HFF-Myc (cell line): Measurements from ENCODE around the gene LINC01488.

Source experiments
- DNase-seq: peaks from one replicate; pipeline ENCODE4 v3.0.0-alpha.2; 2011; ENCODE audit warnings: low read depth; ENCODE audit errors: extremely low read depth
- H3K4me3 ChIP-seq: replicated peaks from 2 replicates; pipeline ENCODE4 v1.5.1; 2011; ENCODE audit warnings: low read depth, mild to moderate bottlenecking, control low read depth, low read length
- TF ChIP-seq, protein P1 (sequence below): IDR thresholded peaks from 2 replicates; pipeline ENCODE4 v1.5.1; 2012; ENCODE audit warnings: mild to moderate bottlenecking, low read depth, low read length, control low read depth; ENCODE audit errors: missing control alignments

Gene LINC01488

DNA sequence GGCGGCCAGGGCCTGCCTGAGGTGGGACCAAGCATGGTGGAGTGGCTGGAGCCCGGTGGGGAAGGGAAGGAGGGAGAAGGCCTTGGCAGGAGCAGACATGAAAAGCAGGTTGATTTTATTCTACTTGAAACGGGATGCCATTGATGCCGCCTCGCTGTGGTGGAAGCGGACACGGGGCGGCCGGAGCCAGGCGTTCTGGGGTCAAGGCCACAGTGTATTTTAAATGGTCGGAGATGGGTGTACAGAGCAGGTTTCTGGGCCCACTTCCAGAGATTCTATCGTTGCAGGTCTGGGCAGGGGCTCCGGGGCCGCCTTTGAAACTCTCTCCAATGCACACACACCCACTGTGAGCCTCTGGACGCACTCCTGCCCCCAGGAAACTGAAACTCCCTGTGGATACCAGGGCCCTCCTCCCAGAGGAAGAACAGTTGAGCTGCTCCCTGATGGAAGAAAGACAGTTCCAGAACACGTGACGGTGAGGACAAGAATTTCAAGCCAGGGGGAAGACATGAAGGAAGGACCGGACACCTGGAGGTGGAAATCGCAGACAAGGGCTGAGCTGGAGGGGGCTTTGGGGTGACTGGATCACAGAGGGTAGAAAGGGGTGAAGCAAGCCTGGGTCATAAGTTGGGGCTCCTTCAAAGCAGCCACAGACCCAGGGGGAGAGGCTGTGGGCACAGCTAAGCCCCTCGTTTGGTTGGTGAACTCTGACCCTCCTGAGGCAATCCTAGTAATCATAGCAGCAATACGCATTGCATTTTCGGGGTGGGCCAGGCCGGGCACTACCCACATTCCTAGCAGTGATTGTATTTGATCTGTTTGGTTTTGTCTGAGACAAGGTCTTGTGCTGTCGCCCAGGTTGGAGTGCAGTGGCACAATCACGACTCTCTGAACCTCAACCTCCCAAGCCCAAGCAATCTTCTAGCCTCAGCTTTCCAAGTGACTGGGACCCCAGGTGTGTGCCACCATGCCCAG is 12.3 kb upstream of the LINC01488 start:
- TF ChIP-seq, protein P1, sequence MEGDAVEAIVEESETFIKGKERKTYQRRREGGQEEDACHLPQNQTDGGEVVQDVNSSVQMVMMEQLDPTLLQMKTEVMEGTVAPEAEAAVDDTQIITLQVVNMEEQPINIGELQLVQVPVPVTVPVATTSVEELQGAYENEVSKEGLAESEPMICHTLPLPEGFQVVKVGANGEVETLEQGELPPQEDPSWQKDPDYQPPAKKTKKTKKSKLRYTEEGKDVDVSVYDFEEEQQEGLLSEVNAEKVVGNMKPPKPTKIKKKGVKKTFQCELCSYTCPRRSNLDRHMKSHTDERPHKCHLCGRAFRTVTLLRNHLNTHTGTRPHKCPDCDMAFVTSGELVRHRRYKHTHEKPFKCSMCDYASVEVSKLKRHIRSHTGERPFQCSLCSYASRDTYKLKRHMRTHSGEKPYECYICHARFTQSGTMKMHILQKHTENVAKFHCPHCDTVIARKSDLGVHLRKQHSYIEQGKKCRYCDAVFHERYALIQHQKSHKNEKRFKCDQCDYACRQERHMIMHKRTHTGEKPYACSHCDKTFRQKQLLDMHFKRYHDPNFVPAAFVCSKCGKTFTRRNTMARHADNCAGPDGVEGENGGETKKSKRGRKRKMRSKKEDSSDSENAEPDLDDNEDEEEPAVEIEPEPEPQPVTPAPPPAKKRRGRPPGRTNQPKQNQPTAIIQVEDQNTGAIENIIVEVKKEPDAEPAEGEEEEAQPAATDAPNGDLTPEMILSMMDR = no peak
- no peak overlapping the region for H3K4me3 ChIP-seq
- no peak for DNase-seq

DNA sequence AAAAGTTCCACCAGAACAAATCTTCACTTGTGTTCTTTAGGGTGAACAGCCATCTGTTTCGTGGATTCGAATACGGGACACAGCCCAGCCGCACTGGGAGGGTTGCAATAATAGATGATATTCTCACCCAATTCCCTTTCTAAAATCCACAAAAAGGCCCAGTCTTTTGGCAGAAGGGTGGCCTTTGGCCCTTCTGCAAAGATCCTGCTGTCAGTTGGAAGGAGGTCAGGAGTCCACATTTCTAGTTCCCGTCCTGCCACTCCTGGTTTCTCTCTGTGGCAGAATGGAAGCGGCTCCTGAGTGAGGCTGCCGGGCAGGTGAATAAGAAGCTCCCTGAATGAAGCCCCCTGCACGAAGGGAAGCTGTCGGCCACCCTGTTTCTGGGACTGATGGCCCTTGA is 11.2 kb upstream of the LINC01488 start:
- H3K4me3 ChIP-seq = no peak overlapping the region
- TF ChIP-seq, protein P1 = no peak
- DNase-seq = no peak

DNA sequence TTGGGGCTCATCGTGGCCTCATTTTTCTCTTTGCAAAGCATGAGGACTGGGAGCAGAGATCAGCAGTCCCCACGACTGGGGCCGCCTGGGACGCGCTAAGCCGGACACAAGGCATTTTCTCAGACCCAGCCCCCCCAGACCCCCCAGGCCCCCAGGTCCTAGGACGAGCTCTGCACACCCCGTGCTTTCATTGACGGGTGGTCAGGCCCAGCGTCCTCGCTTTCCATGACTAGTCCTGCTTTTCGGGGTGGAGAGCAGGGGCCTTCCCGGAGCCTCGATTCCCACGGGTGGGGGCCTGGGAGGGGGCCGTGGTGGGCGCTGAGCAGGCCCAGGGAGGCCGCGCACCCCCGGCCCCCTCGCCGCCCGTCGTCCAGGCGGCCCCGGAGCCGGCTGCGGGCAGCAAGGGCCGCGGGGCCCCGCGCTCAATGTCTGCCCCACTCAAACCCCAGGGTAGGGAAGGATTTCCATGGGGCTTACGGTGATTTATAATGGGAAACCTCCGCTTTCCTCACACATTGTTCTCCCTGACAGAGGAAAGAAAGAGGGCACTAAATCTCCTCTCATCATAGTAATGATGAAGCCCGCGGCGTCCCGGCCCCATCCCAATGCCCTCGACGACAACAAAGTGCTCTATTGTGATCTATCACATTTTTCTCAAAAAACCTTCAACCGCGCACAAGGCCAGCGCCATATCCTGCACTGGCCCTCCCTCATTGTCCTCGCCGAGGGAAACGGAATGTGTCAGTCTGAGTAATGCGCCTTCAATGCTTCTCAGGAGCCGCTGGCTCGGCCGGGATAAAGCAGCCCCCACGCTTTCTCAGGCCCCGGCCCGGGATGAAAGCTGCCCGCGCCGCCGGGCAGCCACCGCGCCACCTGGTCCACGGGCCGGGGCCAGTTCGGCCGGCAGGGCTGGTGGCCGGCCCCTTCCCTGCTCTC is 10.4 kb upstream of the LINC01488 start:
- TF ChIP-seq, protein P1 = no peak
- DNase-seq = no peak

DNA sequence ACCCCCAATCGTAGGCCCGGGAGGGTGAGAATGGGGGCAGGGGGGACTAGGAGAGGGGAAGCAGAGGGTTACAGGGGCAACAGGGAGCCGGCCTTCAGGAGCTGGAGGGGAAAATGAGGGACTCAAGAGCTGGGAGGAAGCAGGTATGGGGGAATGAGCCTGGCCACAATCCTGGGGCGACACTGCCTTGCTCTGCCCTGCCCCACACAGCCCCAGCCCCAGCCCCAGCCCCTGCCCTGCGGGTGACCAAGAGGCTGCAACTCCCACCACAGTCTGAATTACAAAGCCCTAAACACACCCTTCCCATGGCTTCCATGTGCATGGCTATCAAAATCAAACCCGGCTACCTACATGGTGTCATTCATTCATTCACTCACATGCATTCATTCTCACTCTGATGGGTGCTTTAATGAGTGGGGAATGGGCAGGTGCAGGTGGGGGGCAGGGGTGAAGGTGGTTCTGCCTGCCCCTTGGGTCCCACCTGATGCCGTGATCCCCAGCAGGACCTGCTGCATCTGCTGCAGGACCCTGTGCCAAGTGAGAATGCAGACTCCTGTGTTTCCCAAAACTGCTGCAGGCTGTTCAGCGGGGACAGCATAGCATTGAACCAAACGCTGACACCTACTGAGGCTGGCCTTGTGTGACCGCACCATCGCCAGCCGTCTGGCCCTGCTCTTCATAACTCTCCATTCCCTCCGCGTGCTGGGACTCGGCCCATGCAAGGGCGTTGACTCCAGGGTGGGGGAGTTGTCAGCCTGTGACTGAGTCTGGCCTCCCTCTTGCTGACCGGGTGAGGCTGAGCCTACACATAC is 9.5 kb upstream of the LINC01488 start:
- TF ChIP-seq, protein P1 = no peak
- H3K4me3 ChIP-seq = no peak overlapping the region
- no peak for DNase-seq

More for the DNA sequence above, 10.4 kb upstream of the LINC01488 start:
- H3K4me3 ChIP-seq = no peak overlapping the region

DNA sequence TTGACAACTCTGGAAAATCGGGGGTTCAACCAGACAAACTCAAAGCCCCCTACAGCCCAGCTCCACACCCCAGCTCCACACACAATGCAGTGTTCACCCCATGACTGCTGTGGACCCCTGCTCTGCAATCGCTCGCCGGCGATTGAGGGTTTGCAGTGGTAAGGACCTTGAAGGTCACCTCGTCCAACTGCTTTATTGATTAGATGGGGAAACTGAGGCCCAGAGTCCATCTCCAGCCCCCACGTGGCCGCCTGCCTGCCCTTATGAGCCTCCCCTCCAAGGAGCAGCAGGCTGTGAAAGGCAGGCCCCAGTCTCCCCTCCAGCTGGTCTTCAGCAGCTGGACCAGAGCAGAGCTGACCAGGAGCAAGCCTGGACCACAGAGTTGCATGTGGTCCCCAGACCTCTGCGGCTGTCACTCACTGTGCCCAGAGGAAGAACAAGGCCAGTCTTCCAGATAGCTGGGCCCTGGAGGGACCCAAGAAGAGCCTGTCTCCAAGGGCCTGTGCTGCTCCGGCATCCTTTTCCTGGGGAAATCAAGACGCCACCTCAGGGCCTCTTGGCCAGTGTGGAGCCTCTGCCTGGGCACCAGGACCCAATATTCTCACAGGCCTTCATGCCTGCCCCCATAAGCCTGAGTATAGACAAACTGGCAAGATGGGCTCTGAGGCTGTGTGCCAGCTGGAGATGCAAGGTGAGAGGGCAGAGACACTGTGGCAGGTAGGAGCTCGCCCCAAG is 8.8 kb upstream of the LINC01488 start:
- no peak overlapping the region for H3K4me3 ChIP-seq
- DNase-seq = no peak
- TF ChIP-seq, protein P1 = no peak
